Ammon's horn (tissue), 1 donor: ENCODE data around the gene NECAB2.
A peak's percentile ranks its signal among the peaks of the same experiment; 100 is the strongest.

Experiments
- DNase-seq: peaks from one replicate; pipeline ENCODE4 v3.0.0-alpha.2; 2016; ENCODE audit warnings: low spot score

The NECAB2 gene

DNA sequence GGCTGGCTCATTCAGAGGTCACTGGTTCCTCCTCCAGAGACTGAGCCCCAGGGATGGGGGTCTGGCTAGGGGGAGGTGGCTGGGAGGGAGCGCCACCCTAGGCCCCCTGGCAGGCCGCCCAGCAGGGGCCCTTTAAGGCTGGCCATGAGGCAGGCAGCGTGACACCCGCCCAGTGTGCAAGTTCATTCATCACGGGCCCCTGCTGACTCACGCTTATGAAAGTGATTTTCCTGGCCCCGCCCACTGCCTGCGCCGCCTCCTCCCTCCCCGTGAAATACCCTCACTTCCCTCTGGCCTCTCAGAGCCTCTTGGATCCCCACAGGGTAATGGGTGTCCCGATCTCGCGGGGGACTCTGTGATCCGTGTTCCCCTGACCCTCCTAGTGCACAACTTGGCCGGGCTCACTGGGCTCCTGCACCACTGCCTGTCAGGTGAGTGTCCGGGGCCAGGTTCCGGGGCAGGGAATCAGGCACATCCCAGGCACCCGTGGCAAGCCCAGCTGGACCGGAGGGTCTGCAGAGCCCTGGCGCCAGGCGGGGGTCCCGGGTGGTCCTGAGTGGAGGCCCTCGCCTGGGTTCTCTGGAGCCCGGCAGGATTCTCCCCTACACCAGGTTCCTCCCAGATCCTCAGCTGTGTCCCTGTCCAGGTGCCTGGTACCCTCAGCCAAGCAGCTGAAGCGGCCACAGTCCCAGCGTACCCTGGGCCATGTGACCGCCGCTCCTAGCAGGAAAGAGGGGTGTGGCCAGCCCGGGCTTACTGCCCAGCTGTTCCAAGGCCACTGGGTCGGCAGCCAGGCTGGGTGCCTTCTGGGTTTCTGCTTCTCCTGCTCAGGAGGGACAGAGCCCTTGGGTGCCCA lies 14.9 kb upstream of the NECAB2 start, which contains the start of gene OSGIN1:
Gene OSGIN1 (plus strand): TSS at position 301 of the 856 bp plus-strand sequence. CDS start 4,432 bp downstream, outside the sequence.
- peak; percentile 84 for DNase-seq

DNA sequence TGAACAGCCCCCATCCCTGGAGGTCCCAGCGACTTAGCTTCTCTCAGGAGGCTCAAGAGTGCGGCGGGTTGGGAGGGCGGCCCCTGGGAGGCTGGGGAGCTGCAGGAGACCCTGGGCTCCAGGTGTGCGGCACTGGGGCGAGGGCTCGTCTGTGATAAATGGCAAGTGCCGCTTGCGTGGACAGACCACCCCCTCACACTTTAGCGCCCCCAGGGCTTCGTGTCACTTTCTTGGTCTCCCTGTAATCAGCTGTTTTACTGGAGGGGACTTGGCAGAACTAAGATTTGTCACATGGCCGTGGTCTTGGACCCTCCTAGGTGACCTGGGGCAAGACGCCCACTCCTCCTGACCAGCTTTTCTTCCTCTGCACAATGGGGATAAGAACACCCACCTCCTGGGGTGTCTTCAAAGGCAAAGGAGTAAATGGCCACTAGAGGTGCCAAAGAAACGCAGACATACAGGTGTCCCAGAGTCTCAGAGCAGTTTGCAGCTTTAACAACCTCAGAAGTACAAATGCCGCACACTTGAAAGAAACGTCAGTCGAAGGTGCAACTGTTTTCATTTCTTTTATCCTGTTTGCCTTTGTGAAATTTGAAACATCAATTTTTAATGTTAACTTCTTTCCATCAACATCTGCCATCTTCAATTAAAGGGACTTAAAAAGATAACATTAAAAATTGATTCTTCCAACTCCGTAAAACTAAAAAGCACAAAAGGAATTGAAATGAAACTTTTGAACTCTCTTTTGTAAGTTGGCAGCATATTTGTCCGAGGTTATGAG lies 14.1 kb upstream of the NECAB2 start:
- no peak for DNase-seq

DNA sequence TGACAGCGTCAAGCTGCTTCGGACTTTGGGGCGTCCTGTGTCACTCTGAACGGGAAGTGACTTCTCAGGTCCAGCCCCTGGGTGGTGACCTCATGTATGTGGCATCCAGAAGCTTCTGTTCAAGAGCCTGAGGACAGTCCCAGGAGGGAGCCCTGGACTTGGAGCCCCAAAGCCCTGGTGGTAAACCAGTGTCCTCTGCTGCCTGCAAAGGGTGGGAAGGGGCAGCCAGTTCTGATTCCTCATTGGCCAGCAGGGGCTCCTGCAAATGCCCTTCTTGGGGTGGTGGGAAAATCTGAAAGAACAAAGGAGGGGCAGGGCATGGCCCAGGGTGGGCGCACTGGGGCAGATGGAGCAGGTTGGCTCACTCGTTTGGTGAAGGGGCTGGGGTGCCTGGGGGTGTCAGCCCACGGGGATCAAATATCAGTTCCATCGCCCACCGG lies 13.4 kb upstream of the NECAB2 start:
- DNase-seq = no peak

DNA sequence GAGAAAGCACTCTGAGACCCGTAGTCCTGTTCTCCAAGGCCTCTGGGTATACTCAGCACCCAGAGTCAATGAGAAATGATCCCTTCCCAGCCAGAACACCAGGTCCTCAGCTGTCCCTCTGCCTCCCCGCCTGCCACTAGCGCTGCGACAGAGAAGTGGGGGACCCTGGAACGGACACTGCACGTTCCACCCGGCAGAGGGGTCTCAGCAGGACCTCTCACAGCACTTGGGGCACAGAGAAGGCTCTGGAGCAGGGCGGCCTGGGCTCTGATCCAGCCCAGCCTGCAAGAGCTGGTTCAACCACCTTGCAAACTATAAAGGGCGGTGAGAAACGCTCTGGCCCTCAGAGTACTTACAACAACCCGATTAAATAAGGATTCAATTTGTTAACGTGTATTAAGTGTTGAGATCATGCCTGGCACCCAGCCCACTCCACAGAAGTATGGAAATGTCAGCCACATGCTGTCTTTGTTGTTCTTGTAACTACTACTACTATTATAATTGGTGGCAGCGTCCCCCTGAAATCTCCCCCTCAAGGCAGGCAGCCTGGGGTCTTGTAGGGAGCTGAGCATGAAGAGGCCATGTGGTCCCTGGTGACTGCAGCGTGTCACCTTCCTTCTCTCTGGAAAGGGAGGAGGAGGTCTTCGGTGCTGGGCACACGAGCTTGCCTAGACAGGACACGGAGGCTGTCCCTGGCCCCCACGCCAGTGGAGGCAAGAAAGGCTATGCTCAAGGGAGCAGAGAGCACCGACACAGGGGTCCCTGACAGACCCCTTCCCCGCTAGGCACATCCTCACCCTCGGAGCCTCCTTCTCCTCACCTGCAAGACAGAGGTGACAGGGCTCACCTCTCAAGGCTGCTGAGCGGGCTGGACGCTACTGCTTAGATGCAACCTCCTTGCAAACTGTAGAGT lies 12.6 kb upstream of the NECAB2 start:
- no peak for DNase-seq

DNA sequence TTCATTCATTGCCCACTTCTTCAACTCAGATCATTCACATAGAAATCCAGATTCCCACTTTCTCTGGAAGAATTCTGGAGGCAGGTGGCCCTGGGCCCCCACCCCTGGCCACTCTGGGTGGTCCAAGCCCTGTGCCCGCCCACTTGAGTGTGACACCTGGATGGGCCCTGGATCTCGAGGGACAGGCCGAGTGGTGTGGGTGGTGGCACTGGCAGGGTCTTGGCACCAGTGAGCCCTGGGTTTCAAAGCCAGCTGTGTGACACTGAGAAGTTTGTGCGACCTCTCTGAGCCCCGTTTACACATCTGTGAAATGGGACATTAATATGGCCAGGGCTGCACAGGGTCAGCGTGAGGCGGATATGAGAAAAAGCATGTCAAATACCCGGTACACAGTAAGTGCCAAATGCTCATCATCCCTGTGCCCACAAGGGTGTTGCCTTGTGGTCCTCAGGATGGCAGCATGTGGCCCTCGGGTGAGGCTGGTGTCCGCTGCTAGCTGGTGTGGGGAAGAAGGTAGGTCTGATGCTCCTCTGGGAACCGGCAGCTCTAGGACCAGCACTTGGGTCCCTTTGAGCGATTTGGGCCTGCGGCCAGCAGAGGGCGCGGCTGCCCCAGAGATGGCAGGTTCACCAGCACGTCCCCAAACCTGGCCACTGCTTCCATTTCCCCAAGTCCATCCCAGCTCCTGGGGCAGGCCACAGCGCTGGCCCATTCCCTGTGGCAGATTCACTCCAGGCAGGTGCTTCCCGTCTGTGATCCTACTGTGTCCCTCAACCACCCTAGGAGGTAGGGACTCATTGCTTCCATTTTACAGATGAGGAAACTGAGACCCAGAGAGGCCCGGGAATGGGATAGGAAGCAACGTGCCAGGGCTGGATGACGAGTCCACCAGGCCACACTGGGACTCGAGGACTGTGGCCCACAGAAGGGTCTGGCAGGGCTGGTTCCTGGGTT lies 11.4 kb upstream of the NECAB2 start:
- peak; percentile 85 for DNase-seq

DNA sequence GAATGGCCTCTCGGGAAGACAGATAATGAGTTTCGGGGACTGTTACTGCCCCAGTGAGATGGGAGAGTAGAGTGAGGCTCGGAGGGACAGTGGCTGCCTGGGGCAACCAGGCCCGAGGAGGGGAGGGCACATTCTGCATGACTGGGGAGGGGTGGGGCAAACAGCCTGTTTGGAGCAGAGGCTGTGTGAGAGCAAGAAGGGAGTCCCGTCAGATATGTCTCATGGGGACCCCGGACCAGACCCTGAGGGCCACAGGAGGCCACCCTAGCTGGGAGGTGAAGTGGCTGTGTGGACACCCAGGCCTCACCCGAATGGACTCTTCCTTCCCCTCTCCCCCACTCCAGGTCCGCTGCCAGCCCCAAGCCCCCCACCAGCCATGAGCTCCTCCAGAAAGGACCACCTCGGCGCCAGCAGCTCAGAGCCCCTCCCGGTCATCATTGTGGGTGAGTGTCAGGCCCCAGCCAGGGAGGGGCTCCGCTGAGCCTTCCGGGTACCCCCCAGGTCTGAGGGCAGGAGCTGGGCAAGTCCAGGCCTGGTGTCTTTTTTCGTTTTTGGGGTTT lies 10.7 kb upstream of the NECAB2 start:
- no peak for DNase-seq

DNA sequence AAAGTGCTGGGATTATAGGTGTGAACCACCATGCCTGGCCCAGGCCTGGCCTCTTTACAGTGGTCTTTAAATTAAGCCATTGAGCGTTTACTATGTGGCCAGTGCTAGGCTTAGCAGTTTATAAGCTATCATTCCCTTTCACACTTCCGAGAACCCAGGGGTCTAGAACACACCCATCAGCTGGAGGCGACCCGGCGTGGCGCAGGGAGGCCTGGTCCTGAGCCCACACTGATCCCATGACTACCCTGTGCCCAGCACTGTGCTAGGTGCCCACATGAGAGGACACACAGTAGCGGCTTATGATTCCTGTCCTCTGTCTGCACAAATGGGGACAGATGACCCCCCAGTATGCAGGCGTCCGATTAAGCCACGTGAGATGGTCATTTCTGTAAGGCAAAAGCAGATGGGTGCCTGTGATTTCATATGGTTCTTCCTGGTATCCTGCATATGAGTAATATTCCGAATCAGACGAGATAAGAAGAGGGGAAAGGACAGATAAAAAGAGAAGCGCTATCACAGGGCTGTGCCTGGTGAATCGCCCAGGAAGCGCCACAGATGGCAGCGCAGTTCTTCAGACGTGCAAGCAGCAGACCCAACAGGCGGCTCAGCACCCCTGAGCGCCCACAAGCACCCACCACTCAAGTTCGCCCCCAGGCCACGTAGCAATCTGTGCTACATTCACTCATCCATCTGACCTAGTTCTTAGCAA lies 9.8 kb upstream of the NECAB2 start:
- DNase-seq = no peak

DNA sequence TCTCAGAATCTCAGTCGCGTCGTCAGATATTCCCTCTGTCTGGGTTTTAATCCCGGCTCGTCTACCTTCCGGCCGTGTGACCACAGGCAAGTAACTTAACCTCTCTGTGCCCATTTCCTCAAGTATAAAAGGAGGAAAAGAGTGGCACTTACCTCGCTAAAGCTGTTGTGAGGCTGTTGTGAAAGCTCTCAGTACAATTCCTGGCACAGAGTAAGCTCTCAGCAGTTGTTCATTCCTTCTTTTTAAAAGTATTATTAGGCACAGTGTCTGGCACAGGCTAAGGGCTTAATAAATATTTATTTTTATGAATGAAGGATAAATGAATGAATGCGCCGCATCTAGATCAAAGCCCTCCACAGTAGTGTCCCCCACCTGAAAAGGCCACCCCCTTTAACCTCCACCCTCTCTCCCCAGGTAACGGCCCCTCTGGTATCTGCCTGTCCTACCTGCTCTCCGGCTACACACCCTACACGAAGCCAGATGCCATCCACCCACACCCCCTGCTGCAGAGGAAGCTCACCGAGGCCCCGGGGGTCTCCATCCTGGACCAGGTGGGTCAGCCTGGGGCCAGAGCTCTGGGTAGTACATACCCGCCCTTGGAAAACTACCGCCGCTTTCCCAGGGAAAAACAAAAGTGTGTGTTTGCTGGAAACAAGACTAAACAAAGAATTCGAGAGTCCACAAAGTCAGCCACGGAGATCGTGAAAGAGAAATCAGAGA lies 9.0 kb upstream of the NECAB2 start:
- no peak for DNase-seq

DNA sequence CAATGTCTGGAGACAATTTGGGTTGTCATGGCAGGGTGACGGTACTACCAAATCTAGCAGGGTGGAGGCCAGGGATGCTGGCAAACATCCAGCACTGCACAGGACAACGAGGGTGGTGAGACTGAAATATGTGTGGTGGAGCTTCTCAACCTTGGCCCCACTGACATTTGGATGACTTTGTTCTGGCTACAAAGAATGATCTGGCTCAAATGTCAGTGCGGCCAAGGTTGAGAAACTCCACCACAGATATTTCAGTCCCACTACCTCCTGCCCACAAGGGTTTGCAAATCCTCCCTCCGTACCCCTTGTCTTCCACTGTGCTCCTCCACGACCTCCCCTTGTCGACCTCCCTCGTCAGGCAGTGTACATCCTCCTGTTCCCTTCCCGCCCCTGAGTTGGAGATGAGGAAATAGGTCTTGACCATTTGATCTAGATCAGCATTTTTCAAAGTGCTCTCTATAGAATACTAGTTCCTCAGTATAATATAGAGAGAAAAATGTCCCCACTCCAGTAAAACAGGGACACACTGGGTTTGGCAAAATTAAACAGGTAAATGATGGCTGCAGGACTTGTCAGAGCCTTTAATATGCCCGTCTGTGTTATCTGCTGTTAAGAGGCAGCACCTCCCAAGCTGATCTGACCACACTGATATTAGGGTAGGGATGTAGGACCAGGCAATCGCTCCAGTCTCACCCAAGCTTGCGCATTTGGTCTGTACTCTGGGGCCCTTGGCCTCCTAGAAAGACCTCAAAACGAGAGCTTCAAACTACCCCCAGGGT lies 8.2 kb upstream of the NECAB2 start:
- no peak for DNase-seq

DNA sequence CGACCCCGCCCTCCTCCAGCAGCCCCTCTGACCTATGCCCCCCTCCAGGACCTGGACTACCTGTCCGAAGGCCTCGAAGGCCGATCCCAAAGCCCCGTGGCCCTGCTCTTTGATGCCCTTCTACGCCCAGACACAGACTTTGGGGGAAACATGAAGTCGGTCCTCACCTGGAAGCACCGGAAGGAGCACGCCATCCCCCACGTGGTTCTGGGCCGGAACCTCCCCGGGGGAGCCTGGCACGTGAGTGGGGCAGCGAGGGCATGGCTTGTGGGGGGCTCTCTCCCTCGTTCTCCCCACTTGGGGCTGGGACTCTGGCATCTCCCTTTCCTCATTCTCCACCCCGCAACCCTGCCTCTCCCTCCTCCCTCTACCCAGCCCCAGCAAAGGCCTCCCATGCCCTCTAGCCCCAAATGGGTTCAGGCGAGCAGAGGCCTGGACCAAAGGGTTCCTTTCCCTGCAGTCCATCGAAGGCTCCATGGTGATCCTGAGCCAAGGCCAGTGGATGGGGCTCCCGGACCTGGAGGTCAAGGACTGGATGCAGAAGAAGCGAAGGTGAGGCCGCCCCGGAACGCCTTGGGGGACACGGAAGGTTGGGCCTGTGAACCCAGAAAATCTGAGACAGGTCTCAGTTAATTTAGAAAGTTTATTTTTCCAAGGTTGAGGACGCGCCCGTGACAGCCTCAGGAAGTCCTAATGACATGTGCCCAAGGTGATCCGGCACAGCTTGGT lies 7.4 kb upstream of the NECAB2 start:
- DNase-seq = no peak

DNA sequence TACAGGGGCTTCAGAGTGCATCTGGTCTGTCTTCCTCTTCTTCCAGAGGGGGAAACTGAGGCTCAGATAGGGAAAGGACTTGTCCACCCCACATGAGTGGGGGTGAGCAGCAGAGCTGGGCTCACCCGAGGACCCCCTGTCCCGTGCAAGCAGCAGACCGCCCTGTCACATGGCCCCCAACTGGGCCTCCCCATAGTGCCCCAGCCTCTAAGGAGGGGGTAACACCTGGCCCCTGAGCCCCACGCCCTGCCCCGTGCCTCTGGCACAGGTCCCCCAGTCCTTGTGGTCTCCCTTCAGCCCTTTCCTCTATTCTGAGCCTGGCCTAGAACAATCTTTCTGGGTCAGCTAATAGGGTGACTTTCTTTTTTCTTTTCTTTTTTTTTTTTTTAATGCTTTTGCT lies 6.5 kb upstream of the NECAB2 start:
- DNase-seq = no peak

DNA sequence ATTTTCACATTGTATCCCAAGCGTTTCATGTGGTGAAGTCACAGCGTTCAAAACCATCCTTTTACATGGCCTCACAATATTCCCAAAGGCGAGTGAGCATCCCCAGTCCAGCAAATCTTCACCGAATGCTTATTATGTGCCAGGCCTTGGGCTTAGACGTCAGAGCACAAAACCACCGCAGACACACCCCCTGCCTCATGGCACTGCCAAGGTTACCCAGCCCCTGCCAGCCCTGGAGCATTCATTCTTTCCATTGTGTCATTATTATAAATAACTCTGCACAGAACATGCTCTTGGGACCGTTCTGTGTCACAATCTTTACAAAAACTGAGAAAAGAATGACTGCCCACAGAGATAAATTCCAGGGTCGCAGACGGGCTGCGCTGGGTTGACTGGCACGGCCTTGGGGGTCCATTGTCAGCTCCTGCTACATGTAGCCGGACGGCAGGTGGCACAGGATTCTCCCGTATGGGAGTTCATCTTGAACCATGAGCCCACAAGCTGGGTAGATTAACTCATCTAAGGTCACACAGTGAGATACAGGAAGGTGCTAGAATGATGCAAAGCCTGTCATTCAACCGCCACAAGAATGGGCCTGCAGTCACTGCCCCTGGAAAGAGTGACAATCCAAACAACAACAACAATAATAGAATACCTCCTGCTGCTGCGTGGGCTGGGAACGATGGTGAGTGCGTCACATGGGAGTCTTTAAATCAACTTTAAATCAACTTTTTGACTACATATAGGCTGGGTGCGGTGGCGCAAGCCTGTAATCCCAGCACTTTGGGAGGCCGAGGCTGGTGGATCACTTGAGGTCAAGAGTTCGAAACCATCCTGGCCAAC lies 4.5 kb upstream of the NECAB2 start:
- DNase-seq = no peak

DNA sequence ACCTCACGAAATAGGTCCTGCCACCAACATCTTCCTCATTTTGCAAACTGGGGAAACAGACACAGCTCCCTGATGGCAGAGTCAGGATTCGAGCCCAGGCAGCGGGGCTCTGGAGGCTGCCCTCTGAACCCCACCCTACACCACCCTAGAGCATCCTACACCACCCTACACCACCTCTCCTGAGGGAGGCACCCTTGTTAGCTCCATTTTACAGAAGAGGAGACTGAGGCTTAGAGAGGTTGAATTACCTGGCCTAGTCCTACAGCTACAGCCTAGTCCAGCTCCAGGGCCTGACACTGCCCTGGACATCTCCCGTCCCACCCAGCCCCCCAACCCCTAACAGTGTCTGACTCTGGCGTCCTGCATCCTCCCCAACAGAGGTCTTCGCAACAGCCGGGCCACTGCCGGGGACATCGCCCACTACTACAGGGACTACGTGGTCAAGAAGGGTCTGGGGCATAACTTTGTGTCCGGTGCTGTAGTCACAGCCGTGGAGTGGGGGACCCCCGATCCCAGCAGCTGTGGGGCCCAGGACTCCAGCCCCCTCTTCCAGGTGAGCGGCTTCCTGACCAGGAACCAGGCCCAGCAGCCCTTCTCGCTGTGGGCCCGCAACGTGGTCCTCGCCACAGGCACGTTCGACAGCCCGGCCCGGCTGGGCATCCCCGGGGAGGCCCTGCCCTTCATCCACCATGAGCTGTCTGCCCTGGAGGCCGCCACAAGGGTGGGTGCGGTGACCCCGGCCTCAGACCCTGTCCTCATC lies 3.2 kb upstream of the NECAB2 start:
- no peak for DNase-seq

DNA sequence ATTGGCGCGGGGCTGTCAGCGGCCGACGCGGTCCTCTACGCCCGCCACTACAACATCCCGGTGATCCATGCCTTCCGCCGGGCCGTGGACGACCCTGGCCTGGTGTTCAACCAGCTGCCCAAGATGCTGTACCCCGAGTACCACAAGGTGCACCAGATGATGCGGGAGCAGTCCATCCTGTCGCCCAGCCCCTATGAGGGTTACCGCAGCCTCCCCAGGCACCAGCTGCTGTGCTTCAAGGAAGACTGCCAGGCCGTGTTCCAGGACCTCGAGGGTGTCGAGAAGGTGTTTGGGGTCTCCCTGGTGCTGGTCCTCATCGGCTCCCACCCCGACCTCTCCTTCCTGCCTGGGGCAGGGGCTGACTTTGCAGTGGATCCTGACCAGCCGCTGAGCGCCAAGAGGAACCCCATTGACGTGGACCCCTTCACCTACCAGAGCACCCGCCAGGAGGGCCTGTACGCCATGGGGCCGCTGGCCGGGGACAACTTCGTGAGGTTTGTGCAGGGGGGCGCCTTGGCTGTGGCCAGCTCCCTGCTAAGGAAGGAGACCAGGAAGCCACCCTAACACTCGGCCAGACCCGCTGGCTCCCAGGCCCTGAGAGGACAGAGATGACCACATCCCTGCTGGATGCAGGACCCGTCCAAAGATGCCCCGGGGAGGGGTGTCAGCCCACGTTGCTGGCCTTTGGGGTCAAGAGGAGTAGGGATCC lies 2.4 kb upstream of the NECAB2 start:
- DNase-seq = no peak

DNA sequence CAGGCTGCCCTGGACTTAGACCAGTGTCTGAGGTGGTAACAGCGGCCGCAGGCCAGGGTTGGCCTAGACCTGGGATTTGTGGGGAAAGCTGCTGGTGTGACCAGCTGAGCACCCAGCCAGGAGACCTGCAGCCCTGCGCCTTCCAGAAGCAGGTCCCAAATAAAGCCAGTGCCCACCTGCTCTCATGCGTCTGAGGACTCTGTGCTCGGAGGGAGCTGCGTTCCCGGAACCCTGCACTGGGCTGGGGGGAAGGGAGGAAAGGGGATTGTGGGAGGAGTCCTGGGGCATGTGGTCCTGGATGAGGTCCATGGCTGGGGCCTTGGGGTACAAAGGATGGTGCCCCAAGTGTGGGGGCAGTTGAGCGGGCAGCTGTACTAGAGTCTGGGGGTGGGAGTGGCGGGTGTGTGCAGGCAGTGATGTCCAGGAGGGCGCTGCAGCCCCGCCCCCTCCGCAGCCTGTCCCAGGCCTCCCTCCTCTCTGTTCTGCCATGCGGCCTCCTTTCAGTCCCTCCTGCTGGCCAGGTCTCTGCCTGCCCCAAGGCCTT lies 1.8 kb upstream of the NECAB2 start:
- no peak for DNase-seq
